GM21825 (cell line): ENCODE data around the gene TSC22D1.
A peak's percentile ranks its signal among the peaks of the same experiment; 100 is the strongest.

ENCODE experiments used
- ATAC-seq: cut with Tn5 transposase; IDR thresholded peaks from one replicate; pipeline ENCODE4 v1.9.1; 2021; ENCODE audit warnings: mild to moderate bottlenecking, moderate library complexity; ENCODE audit not compliant: unreplicated experiment

The TSC22D1 gene

DNA sequence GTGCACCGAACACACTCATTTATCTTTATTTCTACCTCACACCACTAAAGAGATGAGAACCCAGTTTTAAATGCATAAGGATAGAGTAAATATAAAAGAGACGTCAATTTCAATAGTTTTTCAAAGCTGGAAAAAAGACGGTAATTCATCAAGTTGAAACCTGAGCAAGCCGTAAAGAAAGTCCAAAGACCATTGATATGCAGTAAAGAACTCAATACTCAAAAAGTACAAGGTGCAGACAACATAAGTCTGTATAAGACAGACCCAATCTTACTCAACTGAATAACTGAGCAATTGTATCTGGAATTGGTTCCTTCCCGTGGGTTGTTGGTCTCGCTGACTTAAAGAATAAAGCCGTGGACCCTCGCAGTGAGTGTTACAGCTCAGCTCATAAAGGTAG lies 120.4 kb downstream of the TSC22D1 start:
- no peak for ATAC-seq

GRCh38 chr13:44453881-44454280 lies 122.2 kb downstream of the TSC22D1 start:
- ATAC-seq, result no peak

DNA sequence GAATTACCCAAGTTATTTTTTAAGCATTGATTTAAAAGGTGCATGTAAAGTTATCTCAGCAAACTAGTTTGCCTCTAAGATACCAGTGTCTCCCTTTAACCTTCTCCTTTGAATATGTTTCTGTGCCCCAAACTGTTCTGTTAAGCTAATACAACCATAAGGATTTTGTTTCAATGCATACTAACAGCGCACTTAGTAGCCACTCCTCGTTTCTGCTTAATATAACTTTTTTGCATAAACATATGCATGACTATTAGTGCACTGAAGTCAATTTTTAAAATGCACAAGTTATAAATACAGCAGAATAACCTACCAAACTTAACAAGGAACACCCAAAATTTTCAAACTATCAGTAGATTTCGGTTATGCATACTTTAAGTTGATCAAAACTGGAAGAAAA lies 123.1 kb downstream of the TSC22D1 start:
- no peak for ATAC-seq

- no peak for ATAC-seq
Measured at GRCh38 chr13:44452418-44452817, 123.7 kb downstream of the TSC22D1 start.

- no peak for ATAC-seq
Measured at GRCh38 chr13:44451651-44452050, 124.5 kb downstream of the TSC22D1 start.

DNA sequence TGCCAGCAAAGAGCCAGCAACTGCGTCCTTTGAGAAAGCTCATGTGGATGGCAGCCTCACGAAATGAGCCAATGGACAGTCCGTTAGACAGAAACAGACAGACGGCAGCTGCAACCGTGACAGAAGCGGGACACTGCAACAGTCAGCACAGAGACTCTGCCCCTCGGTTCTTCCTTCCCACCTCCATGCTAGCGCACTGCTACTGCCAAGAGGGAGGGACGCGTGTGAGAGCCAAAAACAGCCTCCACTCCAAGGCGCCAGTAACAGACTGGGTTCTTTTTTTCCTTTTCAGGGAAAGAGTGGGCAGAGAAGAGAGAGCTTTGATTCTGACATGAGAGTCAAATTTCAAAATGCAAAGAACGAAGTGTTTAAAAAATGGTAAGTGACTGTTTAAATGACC lies 125.0 kb downstream of the TSC22D1 start:
- ATAC-seq, result no peak

DNA sequence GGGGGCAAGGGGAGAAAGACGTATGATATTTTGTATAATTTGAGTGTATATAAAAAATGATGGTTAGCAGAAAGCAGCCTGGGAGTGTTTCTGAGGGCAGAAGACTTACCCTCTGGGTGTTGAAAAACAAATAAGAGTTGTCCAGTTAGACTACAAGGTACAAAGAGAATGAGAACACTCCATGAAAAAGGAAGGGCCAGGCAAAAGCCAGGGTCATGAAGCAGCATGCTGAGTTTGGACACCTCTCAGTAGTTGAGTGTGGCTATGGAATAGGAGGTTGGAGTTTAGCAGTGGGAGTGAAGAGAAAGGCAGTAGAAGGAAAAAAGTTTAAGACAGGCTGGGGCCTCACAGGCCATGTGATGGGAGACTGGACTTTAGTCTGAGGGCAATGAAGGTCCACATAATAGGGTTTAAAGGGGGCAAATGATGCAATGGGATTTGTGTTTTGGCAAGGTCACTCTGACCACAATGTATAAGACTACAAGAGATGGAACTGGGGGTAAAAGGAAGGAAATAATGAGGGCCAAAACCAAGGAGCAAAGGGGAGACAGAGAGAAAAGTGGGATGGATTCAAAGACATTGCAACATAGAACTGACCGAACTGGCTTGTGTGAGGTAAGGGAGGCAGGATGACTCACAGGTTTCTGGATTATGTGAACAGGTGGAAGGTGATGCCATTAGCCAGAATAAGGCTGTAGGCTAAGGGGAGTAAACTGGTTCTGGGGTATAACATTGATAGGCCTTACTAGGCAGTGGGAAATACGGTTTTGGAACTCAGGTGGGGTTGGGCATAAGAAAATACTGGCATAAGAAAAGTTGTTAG lies 125.9 kb downstream of the TSC22D1 start:
- ATAC-seq, result no peak

GRCh38 chr13:44448875-44449274 lies 127.3 kb downstream of the TSC22D1 start:
- ATAC-seq, result no peak

- ATAC-seq, result no peak
Measured at GRCh38 chr13:44448373-44448772, 127.8 kb downstream of the TSC22D1 start.

- ATAC-seq, result no peak
Measured at GRCh38 chr13:44447783-44448321, 128.3 kb downstream of the TSC22D1 start.

DNA sequence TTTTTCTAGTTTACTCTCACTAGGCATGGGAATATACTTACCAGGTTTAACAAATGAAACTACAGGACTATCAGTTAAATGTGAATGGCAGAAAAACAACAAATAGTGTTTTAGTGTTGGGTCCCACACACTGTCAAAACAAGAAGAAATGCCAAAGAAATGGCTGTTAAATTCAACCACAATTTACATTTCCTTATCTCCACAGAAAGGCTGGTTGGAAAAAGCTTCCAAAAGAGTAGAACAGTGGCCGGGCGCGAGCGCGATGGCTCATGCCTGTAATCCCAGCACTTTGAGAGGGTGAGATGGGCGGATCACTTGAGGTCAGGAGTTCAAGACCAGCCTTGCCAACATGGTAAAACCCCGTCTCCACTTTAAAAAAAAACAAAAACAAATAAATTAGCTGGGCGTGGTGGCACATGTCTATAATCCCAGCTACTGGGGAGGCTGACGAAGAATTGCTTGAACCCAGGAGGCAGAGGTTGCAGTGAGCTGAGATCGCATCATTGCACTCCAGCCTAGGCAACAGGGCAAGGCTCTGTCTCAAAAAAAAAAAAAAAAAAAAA lies 136.0 kb downstream of the TSC22D1 start:
- ATAC-seq, result no peak

GRCh38 chr13:44439452-44440024 lies 136.6 kb downstream of the TSC22D1 start:
- ATAC-seq, result no peak

DNA sequence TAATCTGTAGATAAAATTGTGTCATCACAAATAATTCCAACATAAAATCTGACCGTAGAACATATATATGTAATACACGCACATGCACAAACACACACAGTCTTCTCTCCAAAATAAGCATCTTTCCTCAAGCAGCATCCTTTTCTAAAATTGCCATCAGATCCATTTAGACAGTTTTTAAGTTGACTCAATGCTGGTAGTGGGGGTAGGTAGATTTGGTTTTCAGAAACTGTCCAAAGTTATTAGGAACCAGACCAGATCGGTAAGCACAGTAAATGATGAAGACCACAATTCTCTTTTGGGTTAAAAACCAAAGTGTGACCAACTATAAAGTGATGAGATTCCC lies 137.9 kb downstream of the TSC22D1 start:
- no peak for ATAC-seq

DNA sequence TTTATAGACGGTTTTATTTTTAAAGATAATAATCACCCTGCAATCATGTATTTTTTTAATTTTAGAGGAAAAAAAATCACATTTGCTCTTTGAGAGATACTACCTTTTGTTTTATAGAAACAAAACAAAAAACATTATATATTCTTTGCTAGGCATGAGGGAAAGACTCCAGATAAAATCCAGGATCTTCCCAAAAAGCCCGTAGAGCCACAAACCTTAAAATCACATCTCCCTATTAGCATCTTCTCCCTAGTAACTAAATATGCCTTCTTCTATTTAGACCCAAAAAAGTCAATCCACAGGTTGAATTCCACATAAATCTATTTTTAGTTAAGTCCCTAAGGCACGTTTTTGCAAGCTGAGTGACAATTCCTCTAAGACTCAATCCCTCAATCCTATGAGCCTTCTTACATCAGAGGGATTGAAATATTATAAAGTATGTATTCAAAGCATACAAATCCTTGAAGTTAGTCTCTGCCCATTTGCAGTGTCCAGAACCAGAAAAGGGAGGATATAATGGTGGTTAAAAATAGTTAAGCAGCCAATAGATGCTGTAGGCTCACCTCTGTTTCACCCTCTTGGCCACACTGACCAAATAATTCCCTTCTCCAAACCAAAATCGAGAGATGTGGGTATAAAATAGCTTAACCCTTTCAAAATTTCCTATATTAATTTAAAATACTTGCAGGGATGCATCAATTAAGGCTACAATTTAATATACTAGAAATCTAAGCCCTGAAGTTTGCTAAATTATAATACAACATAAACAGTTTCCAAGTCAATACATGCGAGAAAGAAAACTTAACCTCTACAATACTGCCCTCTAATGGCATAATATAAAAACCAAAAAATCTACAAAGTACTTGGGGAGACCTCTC lies 138.5 kb downstream of the TSC22D1 start:
- ATAC-seq, result no peak

DNA sequence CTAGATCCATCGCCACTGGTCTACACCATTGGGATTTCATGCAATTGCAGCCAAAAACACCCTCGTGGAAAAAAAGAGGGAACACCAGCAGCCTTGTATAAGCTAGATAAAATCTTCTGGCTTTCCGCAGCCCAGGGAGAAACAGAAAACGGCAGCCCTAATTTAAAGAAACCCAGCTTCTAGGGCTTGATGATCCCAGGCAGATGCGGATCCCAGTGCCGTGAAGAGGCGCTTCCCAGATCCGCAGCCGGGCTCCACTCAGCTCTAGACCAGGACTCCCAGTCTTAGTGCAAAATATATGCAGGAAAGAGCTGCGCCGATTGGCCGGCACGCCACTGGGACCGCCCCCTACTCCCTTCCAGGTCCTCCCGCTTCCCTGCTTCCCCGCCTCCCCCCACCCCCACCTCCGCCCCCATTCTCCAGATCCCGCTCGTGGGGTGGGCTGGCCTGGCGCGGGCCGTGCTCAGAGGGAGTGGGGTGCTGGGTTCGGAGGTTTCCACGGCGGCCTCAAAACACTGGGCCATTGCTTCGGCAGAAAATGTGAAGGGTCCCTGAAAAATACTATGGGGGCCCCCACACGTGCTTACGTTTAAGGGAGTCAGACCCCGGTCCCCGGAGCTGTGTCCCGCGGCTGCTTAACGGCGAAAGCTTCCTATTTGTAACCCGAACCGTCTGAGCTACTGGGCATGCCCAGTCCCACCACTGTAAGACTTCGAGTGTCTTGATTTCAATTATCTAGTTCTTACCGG lies 139.4 kb downstream of the TSC22D1 start:
- no peak for ATAC-seq

DNA sequence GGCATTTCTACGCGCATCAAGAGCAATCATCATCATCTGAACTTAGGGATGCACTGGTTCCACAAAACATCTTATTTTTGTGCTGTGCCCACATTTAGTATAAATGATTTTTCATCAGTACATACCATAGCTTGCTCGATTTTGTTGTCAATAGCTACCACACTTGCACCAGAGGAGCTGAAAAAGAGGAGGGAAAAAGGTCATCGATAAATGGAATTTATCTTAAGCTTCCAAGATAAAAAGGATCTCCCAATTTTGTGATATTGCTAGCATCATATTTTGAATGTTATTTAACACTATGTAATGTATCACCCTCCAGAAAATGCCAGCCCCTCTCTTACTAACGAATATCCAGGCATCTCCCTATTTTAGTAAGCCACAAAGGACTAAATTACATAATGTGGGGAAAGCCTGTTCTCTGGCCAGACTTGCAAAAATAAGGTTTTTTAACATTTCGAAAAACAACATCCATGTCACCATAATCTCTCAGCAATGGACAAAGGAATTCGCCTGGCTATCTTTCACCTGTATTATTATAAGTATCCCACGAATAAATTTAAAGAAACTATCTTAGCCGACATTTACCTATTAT lies 140.1 kb downstream of the TSC22D1 start:
- no peak for ATAC-seq

- peak; percentile 77 for ATAC-seq
Measured at GRCh38 chr13:44435142-44435918, 140.8 kb downstream of the TSC22D1 start.

DNA sequence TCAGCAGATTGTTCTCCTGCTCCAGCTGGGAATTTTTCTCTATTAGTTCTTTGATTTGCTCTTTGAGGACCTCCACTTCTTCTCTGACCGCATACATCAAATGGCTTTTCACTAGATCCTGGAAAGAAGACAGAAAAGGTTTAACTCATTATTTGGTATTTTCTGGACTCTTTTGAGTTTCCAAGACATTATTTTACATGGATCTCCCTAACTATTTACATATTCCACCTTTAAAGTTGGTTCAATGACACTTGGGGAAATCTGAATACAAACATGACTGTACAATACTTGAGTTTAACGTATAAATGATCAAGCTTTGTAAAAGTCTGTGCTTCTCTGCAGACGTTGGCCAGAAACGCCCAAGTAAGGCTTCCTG lies 141.4 kb downstream of the TSC22D1 start:
- no peak for ATAC-seq
